GM19025 (cell line): ENCODE results near the gene MYO18A.

Experiments used
- ATAC-seq: cut with Tn5 transposase; IDR thresholded peaks from one replicate; pipeline ENCODE4 v1.9.1; 2021; ENCODE audit warnings: mild to moderate bottlenecking, low read depth, moderate library complexity; ENCODE audit not compliant: unreplicated experiment

MYO18A gene

GRCh38 chr17:29085223-29085622, 95.0 kb downstream of the MYO18A start:
- ATAC-seq: no peak

GRCh38 chr17:29084541-29085146, 95.6 kb downstream of the MYO18A start:
- no peak for ATAC-seq

GRCh38 chr17:29080965-29081364, 99.2 kb downstream of the MYO18A start:
- ATAC-seq: no peak

DNA sequence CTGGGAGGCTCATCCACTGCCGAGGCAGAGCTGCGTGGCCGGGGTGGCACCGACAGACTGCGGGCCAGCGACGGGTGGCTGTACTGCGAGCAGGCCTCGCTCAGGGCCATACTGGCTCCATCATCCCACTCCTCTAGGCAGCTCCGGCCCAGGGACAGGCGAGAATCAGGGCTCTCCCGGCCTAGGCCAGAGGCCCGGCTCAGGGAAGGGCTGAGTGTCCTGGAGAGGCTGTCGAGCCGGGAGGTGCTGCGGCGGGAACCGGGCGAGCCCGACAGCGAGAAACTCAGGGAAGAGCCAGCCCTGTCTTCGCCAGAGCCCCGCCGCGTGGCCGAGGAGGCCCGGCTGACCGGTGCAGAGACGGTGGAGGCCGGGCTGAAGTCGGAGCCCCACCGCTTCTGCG, 99.9 kb downstream of the MYO18A start:
- no peak for ATAC-seq

- ATAC-seq: no peak
Observed at GRCh38 chr17:29079887-29080286, 100.3 kb downstream of the MYO18A start.

GRCh38 chr17:29079433-29079832, 100.8 kb downstream of the MYO18A start:
- no peak for ATAC-seq

GRCh38 chr17:29078183-29079045, 101.8 kb downstream of the MYO18A start:
- ATAC-seq: no peak

- ATAC-seq: no peak
Observed at GRCh38 chr17:29077320-29077719, 102.9 kb downstream of the MYO18A start.

- no peak for ATAC-seq
Observed at GRCh38 chr17:29076722-29077121, 103.5 kb downstream of the MYO18A start.

GRCh38 chr17:29076087-29076486, 104.1 kb downstream of the MYO18A start:
- ATAC-seq: no peak

DNA sequence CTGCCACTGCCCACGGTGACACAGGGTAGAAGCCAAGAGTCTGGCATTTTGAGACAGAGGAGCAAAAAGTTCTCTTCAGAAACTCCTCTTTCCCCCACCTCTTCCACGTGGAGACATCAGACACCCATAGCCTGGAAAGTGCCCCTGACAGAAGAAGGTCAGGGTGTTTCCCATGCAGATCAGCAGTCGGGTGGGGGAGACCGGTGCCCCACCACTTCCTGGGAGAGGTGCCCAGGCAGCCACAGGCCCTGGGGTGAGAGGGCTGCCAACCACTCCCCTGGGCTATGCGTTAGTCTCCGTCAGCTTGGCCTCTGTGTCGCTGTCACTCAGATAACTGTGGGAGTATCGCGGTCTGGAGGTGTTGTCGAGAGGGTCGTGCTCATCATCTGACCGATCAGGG, 105.7 kb downstream of the MYO18A start:
- no peak for ATAC-seq

DNA sequence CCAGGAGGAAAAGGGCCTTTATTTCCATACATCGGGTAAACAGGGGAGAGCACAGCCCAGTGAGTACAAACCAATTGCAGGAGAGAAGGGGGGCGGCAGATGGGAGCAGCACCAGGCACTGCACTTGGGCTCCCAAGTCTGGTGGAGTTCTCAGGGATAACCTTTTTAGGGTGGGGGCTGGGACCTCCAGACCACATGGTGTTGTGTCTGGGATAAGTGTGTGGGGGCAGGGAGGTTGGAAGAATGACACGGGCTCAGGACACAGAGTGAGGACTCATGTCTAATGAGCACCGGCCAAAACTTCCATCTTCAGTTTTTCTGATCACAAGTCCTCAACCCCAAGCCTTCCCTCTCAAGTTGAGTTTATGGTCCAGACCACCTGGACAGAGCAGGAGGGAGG, 106.7 kb downstream of the MYO18A start:
- ATAC-seq: no peak

DNA sequence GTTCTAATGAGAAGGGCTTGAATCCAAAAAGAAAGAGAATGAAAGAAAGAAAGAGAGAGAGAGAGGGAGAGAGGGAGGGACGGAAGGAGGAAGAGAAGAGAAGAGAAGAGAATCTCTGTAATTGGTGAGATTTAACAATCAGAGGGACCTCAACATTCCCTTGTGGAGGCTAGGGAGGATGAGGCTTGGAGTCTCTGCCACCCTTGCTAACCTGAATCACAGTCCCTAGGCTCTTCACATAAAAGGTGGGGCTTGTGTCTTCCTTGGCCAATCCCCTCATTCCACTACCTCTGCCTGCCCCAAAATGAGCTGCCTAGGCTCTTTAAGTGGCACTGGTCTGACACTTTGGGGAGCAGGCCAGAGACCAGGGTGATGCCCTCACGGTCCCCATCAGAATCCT, 107.2 kb downstream of the MYO18A start:
- ATAC-seq: no peak

DNA sequence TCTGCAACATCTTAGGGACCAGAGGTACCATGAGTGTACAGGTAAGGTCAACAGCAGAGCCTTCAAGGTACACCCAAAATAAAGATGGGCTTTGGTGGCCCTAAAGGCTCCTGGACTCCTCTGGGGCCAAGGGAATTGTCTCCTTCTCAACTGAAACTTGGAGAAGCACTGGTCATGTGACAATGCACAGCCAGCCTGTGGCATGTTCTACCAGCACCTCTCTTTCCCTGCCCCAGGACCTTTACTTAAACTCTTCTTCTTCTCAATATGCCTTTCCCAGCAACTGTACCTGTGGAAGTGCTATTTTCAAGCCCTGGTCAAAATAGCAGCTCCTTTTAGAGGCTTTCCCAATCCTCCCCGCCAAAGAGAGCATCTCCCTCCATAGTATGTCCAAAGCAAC, 108.9 kb downstream of the MYO18A start:
- no peak for ATAC-seq

DNA sequence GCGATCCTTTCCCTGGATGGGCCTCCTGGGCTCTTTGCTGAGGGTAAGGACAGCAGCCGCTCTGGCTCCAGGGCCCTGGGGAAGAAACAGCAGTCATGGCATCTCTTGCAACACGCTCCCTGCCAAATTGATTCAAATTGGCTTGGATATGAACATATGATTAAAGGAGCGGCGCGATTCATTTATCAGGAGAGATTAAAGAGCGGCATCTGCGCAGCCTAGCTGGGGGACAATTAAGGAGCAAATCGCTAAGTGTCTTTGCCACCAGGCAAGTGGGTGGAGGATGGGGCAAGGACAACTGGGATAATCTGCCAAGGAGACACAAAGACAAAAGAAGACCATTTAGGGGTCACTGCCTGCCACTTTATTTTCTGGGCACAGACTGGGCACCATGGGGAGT, 109.4 kb downstream of the MYO18A start:
- no peak for ATAC-seq

DNA sequence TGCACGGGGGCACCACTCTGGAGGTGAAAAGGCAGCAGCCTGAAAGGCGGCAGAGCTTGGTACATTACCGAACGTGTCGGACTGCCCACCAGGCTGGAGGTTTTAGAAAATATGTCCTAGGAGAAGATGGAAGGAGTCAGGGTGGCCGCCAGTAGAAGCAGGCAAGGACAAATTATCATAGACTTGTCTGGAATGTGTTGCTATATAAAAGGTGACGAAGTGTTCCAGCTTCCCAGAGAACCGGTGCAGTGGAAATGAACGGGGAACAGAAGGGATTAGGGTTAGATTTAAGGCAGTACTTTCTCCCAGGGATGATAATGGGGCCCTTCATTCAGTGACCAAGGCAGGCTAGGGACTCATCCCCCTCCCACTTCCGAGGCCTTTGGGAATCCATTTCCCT, 109.9 kb downstream of the MYO18A start:
- no peak for ATAC-seq

- ATAC-seq: no peak
Observed at GRCh38 chr17:29069526-29070041, 110.6 kb downstream of the MYO18A start.

- ATAC-seq: no peak
Observed at GRCh38 chr17:29068818-29069217, 111.4 kb downstream of the MYO18A start.

DNA sequence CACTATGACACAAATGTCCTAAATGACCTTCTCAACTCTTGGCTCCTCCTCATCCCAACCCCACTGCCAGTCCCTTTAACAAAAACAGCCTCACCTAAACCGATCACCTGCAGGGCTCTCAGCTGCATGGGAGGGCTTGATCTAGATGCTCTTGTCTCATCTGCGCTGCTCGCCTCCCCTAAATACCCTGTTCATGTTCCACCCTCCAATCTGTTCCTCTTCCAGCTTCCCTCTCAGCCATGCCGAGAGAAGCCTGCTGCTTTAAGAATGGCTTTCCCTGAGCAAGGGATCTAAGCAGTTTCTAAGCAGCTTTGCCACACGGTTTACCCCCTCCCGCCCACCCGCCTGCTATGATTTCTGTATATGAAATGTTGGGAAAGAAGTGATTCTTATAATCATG, 113.6 kb downstream of the MYO18A start:
- ATAC-seq: no peak

DNA sequence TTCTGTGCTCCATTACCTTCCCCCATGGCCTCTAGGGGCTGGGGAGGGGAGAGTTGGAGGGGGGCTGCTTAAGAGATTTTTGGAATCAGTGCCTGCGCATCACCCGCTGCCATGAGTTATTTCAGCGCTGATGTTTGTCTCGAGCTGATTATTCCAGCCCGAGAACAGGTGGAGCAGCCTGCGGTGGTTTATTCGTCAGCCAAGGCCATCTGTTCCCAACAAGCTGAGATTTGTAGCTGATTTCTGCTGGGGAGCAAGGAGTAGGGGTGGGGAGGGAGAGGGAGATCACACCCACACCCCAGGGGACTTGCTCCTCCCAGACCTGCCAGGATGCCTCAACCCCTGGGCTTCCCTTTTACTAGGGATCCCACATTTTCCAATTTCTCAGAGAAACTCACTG, 114.2 kb downstream of the MYO18A start:
- ATAC-seq: no peak

DNA sequence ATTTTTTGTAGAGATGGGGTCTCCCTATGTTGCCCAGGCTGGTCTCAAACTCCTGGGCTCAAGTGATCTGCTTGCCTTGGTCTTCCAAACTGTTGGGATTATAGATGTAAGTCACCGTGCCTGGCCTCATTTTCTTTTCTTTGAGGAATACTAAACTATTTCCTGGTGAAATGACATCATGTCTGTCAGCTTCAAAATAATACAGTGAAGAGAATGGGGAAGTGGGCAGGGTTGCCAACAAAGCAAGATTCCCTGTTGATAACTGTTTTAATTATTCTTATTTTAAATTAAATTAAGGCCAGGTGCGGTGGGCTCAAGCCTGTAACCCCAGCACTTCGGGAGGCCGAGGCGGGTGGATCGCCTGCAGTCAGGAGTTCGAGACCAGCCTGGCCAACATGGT, 116.2 kb downstream of the MYO18A start:
- ATAC-seq: no peak

- no peak for ATAC-seq
Observed at GRCh38 chr17:29062215-29062614, 118.0 kb downstream of the MYO18A start.
